ENCODE data around the gene TRIM10.

The TRIM10 gene

GRCh38 chr6:30152016-30152673 is 8.9 kb downstream of the TRIM10 start:
- DNase-seq (ENCODE audit: insufficient read length, low spot score) (no peak), FAIRE-seq (no peak)
- TF ChIP-seq, protein P1, sequence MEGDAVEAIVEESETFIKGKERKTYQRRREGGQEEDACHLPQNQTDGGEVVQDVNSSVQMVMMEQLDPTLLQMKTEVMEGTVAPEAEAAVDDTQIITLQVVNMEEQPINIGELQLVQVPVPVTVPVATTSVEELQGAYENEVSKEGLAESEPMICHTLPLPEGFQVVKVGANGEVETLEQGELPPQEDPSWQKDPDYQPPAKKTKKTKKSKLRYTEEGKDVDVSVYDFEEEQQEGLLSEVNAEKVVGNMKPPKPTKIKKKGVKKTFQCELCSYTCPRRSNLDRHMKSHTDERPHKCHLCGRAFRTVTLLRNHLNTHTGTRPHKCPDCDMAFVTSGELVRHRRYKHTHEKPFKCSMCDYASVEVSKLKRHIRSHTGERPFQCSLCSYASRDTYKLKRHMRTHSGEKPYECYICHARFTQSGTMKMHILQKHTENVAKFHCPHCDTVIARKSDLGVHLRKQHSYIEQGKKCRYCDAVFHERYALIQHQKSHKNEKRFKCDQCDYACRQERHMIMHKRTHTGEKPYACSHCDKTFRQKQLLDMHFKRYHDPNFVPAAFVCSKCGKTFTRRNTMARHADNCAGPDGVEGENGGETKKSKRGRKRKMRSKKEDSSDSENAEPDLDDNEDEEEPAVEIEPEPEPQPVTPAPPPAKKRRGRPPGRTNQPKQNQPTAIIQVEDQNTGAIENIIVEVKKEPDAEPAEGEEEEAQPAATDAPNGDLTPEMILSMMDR (IDR thresholded peaks at IDR 0.05; ENCODE audit: insufficient read depth, missing control alignments) = no peak

- DNase-seq (ENCODE audit: insufficient read length, low spot score) = no peak
- no peak for FAIRE-seq
- TF ChIP-seq, protein P1 (IDR thresholded peaks at IDR 0.05; ENCODE audit: insufficient read depth, missing control alignments) = no peak
Measured at GRCh38 chr6:30151580-30151979, 9.4 kb downstream of the TRIM10 start.

GRCh38 chr6:30150671-30151395 is 10.2 kb downstream of the TRIM10 start:
- TF ChIP-seq, protein P1 (IDR thresholded peaks at IDR 0.05; ENCODE audit: insufficient read depth, missing control alignments) = no peak
- FAIRE-seq = no peak
- DNase-seq (ENCODE audit: insufficient read length, low spot score) = no peak

DNA sequence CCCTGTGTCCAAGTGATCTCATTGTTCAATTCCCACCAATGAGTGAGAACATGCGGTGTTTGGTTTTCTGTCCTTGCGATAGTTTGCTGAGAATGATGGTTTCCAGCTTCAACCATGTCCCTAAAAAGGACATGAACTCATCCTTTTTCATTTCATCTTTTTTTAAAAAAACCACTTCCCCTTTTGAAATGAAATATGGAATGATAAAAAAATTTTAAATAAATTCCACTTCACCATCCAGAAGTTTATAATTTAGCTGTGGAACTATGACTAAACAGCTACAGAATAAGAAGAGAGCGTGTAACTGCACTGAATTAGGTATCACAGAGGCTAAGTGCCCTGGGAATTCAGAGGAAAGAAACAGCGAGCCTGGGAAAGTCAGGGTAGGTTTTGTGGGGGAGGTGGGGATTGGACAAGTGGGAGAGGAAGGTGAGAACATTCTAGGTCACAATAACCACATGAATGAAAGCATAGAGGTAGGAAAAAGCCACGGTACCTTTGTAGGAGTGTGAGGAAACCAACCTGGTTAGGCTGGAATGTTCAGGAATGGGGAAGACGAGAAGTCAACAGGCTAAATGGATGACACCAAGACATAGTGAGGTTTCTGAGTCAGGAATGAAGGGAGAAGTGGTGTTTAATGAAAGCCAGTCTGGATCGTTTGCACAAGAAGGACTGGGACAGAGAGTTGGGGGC is 11.0 kb downstream of the TRIM10 start:
- no peak for FAIRE-seq
- DNase-seq (ENCODE audit: insufficient read length, low spot score) = no peak
- TF ChIP-seq, protein P1 (IDR thresholded peaks at IDR 0.05; ENCODE audit: insufficient read depth, missing control alignments) = no peak

GRCh38 chr6:30149234-30149633 is 11.8 kb downstream of the TRIM10 start:
- DNase-seq (ENCODE audit: insufficient read length, low spot score) (no peak), FAIRE-seq (no peak)
- TF ChIP-seq, protein P1 (IDR thresholded peaks at IDR 0.05; ENCODE audit: insufficient read depth, missing control alignments) = no peak

GRCh38 chr6:30147096-30147495 is 13.9 kb downstream of the TRIM10 start:
- FAIRE-seq = no peak
- TF ChIP-seq, protein P1 (IDR thresholded peaks at IDR 0.05; ENCODE audit: insufficient read depth, missing control alignments) = no peak
- no peak for DNase-seq (ENCODE audit: insufficient read length, low spot score)

Measured in D721Med (cell line).